Measurements from ENCODE around the gene CASK. TPM values are rescaled to one million over a fixed set of nuclear protein-coding genes. Genes with fewer than 3 reads are reported as not detected.
"Not testable (repeated sequence)": the region's sequence is repeated elsewhere in the genome, so short reads cannot be mapped to it uniquely, and the experiment has no call there.

CASK gene
- total RNA-seq, 1 experiment from 2014 or later = 33.5 TPM

DNA sequence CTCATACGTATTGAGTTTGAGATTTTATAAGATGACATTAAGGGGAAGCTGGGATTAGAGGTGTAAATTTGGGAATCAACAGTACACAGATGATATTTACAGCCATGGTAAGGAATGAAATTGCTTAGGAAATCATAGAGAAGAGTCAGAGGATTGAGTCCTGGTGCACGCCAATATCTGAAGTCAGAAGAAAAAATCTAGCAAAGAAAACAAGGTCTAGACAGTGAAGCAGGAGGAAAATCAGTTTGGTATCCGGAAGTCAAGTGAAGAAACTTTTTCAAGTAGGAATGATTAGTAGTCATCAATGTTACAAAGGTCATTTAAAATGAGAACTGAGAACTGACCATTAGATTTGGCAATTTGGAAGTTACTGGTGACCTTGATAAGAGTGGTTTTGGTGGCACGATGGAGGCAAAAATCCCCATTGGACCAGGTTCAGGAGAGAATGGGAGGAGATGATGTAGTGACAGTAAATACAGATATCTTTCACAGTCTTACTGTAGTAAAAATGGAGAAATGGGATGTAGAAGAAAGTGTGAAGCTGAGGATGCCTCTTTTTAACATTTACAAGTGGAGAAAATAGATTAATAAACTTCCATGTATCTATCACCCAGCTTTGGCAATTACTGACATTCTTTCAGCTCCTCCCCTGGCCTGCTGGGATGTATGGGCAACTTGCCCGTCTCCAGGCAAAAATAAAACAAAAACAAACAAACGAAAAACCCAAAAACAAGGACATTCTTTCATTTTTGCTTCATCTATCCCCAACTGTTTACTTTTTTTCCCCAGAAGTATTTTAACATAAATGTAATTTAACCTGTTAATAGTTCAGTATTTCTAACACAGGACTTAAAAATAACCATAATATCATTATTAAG is 245.9 kb downstream of the CASK start:
- ChIA-PET POLR2A (ENCODE audit: low non-redundant PET) (interaction anchor here (0.6 kb wide), 1 partner anchor 45 kb away, joined by 6 read pairs; no protein-coding TSS in a partner anchor), CTCF (interaction anchor here (0.7 kb wide), 1 partner anchor 60 kb away, joined by 3 read pairs; no protein-coding TSS in a partner anchor)
- TF ChIP-seq EZH2 (IDR thresholded peaks at IDR 0.05; ENCODE audit: borderline replicate concordance, low read depth, low read length, poor library complexity, severe bottlenecking) (no peak), CTCF (conservative IDR thresholded peaks at IDR 0.05; ENCODE audit: low read depth, low read length) (no peak)
- Histone ChIP-seq H3K9me3 (ENCODE audit: low read depth, low read length, poor library complexity, severe bottlenecking) (no peaks in the 10 kb centered on the region), H3K4me3 (ENCODE audit: low read depth, low read length, poor library complexity, severe bottlenecking) (no peak overlapping the region), H3K4me1 (ENCODE audit: insufficient read depth, low read length, poor library complexity, severe bottlenecking) (no peaks in the 10 kb centered on the region), H3K27ac (ENCODE audit: low read depth, low read length, poor library complexity, severe bottlenecking) (no peak overlapping the region), H3K27me3 (replicated peaks; ENCODE audit: insufficient read depth, low read depth, low read length, poor library complexity) (no peaks in the 10 kb centered on the region), H3K36me3 (ENCODE audit: insufficient read depth, low read length, poor library complexity, severe bottlenecking) (no peaks in the 10 kb centered on the region)
- BruUV-seq (replicated peaks) = no TSS peak
- intact Hi-C loops (cut with micrococcal nuclease; ENCODE audit: unreplicated experiment) = no loop called here
- DNase-seq (ENCODE audit: low spot score) = no peak

DNA sequence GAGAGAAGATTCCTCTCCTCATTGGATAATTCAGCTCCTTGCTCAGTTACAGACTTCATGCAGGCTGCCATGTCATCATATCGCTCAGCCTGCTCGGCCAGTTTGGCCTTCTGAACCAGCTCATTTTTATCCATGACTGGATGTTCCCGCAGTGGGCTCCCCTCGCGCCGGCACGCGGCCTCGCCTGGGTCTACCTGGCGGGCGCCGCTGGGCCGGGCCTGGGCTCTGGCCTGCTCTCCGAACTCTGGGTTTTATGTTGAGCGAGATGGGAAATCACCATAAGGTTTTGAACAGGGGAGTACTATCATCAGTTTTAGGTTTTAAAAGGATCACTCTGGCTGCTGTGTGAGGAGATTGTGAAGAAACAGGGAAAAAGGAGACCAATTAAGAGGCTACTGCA is 247.0 kb downstream of the CASK start:
- BruUV-seq (replicated peaks); intact Hi-C loops (cut with micrococcal nuclease; ENCODE audit: unreplicated experiment); CTCF ChIA-PET: not testable (repeated sequence)

GRCh38 chrX:41672643-41673042 is 250.7 kb downstream of the CASK start:
- ChIA-PET CTCF (no interaction called here), POLR2A (ENCODE audit: low non-redundant PET) (no interaction called here)
- Histone ChIP-seq H3K36me3 (ENCODE audit: insufficient read depth, low read length, poor library complexity, severe bottlenecking) (no peaks in the 10 kb centered on the region), H3K9me3 (ENCODE audit: low read depth, low read length, poor library complexity, severe bottlenecking) (no peaks in the 10 kb centered on the region), H3K27me3 (replicated peaks; ENCODE audit: insufficient read depth, low read depth, low read length, poor library complexity) (no peaks in the 10 kb centered on the region), H3K4me3 (ENCODE audit: low read depth, low read length, poor library complexity, severe bottlenecking) (no peak overlapping the region), H3K4me1 (ENCODE audit: insufficient read depth, low read length, poor library complexity, severe bottlenecking) (no peaks in the 10 kb centered on the region), H3K27ac (ENCODE audit: low read depth, low read length, poor library complexity, severe bottlenecking) (no peak overlapping the region)
- no peak for DNase-seq (ENCODE audit: low spot score)
- BruUV-seq (replicated peaks) = no TSS peak
- intact Hi-C loops (cut with micrococcal nuclease; ENCODE audit: unreplicated experiment) = no loop called here
- TF ChIP-seq CTCF (conservative IDR thresholded peaks at IDR 0.05; ENCODE audit: low read depth, low read length) = no peak

More for the DNA sequence above, 247.0 kb downstream of the CASK start:
- H3K4me1 ChIP-seq (ENCODE audit: insufficient read depth, low read length, poor library complexity, severe bottlenecking); POLR2A ChIA-PET (ENCODE audit: low non-redundant PET); H3K4me3 ChIP-seq (ENCODE audit: low read depth, low read length, poor library complexity, severe bottlenecking); H3K27ac ChIP-seq (ENCODE audit: low read depth, low read length, poor library complexity, severe bottlenecking); H3K27me3 ChIP-seq (replicated peaks; ENCODE audit: insufficient read depth, low read depth, low read length, poor library complexity); H3K9me3 ChIP-seq (ENCODE audit: low read depth, low read length, poor library complexity, severe bottlenecking); H3K36me3 ChIP-seq (ENCODE audit: insufficient read depth, low read length, poor library complexity, severe bottlenecking); DNase-seq (ENCODE audit: low spot score): not testable (repeated sequence)

DNA sequence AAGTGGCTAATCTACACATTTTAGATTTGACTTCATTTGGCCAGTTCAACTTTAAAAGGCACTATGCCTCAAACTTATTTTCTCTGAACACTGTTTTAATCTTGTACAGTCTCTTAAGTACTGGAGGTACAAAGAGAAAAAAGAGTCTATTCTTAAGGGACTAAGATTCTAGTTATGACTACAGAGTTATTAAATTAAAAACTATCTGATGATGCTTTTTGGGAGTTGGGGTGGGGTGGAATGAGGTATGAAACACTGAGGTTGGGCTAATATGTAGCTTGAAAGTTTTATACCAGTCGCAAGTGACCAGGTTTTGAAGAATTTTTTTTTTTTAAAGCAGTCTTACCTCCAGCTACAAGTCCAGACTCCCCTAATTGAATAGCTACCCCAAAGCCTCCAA is 252.3 kb downstream of the CASK start:
- Histone ChIP-seq H3K4me3 (ENCODE audit: low read depth, low read length, poor library complexity, severe bottlenecking) (no peak overlapping the region), H3K27ac (ENCODE audit: low read depth, low read length, poor library complexity, severe bottlenecking) (no peak overlapping the region), H3K9me3 (ENCODE audit: low read depth, low read length, poor library complexity, severe bottlenecking) (no peaks in the 10 kb centered on the region), H3K4me1 (ENCODE audit: insufficient read depth, low read length, poor library complexity, severe bottlenecking) (peaks cover 2% of the 10 kb centered on the region), H3K36me3 (ENCODE audit: insufficient read depth, low read length, poor library complexity, severe bottlenecking) (no peaks in the 10 kb centered on the region), H3K27me3 (replicated peaks; ENCODE audit: insufficient read depth, low read depth, low read length, poor library complexity) (no peaks in the 10 kb centered on the region)
- BruUV-seq (replicated peaks) = no TSS peak
- ChIA-PET CTCF (no interaction called here), POLR2A (ENCODE audit: low non-redundant PET) (no interaction called here)
- intact Hi-C loops (cut with micrococcal nuclease; ENCODE audit: unreplicated experiment) = no loop called here
- DNase-seq (ENCODE audit: low spot score) = no peak
- TF ChIP-seq CTCF (conservative IDR thresholded peaks at IDR 0.05; ENCODE audit: low read depth, low read length) (no peak), EZH2 (IDR thresholded peaks at IDR 0.05; ENCODE audit: borderline replicate concordance, low read depth, low read length, poor library complexity, severe bottlenecking) (no peak)

All from A673 (cell line).